Stomach (tissue), 9 donors: ENCODE data around the gene ANKLE2. TPM values are rescaled to one million over a fixed set of nuclear protein-coding genes. Genes with fewer than 3 reads are reported as not detected.

Source experiments
- DNase-seq, 2 donors: peaks; one replicate each; pipeline versions ENCODE4 v3.0.0 to v3.0.0-alpha.2; 2013 to 2019
- H3K27ac ChIP-seq, 5 donors: fragments of 200-600 bp in 4 of 5; sonication (generic) in 4 of 5; one replicate each; pipeline ENCODE4 v1.5.1; 2013 to 2019; ENCODE audit warnings: mild to moderate bottlenecking in 1 of 5, moderate library complexity in 1 of 5
- H3K27me3 ChIP-seq, 3 donors: fragments of 200-600 bp; sonication (generic); one replicate each; pipeline ENCODE4 v1.5.1; 2017 to 2019; ENCODE audit warnings: mixed run types in 1 of 3
- H3K36me3 ChIP-seq, 4 donors: fragments of 200-600 bp; sonication (generic); 1 replicate in 3 of 4; 2 replicates in 1 of 4; pipeline ENCODE4 v1.5.1; 2016 to 2019
- H3K4me1 ChIP-seq, 4 donors: fragments of 200-600 bp; sonication (generic); one replicate each; pipeline ENCODE4 v1.5.1; 2016 to 2019
- H3K4me3 ChIP-seq, 4 donors: fragments of 200-600 bp; sonication (generic) in 3 of 4; one replicate each; pipeline ENCODE4 v1.5.1; 2016 to 2019; ENCODE audit warnings: mild to moderate bottlenecking in 1 of 4
- H3K9me3 ChIP-seq, 4 donors: fragments of 200-600 bp; sonication (generic); one replicate each; pipeline ENCODE4 v1.5.1; 2016 to 2019
- EP300 ChIP-seq: sonication (generic); formaldehyde crosslinking; IDR thresholded peaks from one replicate; pipeline ENCODE4 v1.6.1; 2017; ENCODE audit warnings: antibody characterized with exemption
- POLR2A ChIP-seq, 4 donors: fragments of 450-650 bp; IDR thresholded peaks; one replicate each; pipeline ENCODE4 v1.6.1; 2016; ENCODE audit warnings: antibody characterized with exemption in 4 of 4, control low read depth in 2 of 4, mild to moderate bottlenecking in 1 of 4, moderate library complexity in 1 of 4
- POLR2AphosphoS5 ChIP-seq, 3 donors: sonication (generic); formaldehyde crosslinking; IDR thresholded peaks; one replicate each; pipeline ENCODE4 v1.6.1; 2016; ENCODE audit warnings: antibody characterized with exemption in 3 of 3
- WGBS, 5 donors: extraction: QIAGEN DNeasy Blood & Tissue Kit in 3 of 5; methylation state at CpG; one replicate each; pipeline versions ENCODE4 v1.1.5 to v1.1.7; 2013 to 2018; 5-methylcytosine and 5-hydroxymethylcytosine counted together
- intact Hi-C: fragments of 100-400 bp; cut with DNase I; formaldehyde crosslinking; loops from one replicate; pipeline ENCODE4 v1.15.1; 2023; ENCODE audit warnings: low total_unique reads
- polyA plus RNA-seq, 3 donors: library from polyadenylated mRNA; stranded (reverse); fragments of 200-250 nt; gene quantifications; one replicate each; pipeline ENCODE4 v1.2.3, GENCODE V29; 2013
- total RNA-seq, 5 donors: library from RNA; depleted of rRNA; stranded (reverse); fragments of >200 nt; gene quantifications; one replicate each; pipeline versions ENCODE4 v1.1.0 to v1.2.3, GENCODE V29; 2014 to 2016
- TF ChIP-seq, protein P1 (sequence below), 7 experiments: fragments of 450-650 bp in 4 of 7; fragments of 200-600 bp in 3 of 7; sonication (generic) in 3 of 7; IDR thresholded peaks; one replicate each; pipeline ENCODE4 v1.5.1; 2016 to 2019; ENCODE audit warnings: antibody characterized with exemption in 7 of 7, control low read depth in 2 of 7, mild to moderate bottlenecking in 1 of 7
- donor health status: healthy with polysubstance abuse.
- donor health status: Bipolar disorder and iron deficiency.
- donor health status: healthy.

Gene ANKLE2
- total and polyA plus RNA-seq, 8 donors = 8.1 to 75.9 (median 40.8) TPM

DNA sequence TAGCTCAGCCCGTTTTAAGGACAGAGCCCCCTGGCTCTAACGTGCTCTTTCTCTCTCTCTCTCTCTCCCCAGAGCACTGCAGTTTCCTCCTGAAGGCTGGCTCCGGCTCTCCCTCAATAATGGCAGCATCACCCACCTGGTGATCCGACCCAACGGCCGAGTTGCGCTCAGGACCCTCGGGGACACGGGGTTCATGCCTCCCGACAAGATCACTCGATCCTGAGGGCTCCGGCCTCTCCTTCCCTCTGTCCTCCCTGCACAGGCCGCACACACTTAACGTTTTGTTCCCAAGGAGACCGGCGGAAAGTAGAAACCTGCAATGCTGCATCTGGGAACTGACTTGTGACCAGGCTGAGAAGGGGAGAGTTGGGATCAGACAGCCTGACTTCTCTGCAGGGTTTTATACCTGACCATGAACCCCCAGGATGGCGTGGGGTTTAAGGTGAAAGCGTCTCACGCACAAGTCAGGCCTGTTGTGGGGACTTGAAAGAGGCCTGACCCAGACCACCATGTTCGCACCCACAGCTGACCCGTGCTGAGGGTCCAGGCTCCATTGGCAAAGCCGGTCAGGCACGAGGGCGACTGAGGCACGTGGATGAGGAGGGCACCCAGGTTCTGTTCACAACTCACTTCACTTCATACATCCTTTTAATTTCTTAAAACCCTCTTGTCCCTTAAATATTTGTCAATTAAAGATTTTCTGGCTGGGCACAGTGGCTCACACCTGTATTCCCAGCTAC lies 40.9 kb downstream of the ANKLE2 start:
- Histone ChIP-seq H3K27ac (no peak overlapping the region), H3K4me1 (no peaks in the 10 kb centered on the region), H3K36me3 (peaks cover 72 to 100% (median 98%) of the 10 kb centered on the region in 4 donors), H3K27me3 (no peaks in the 10 kb centered on the region), H3K9me3 (no peaks in the 10 kb centered on the region), H3K4me3 (no peak overlapping the region)
- intact Hi-C loops = no loop called here
- WGBS, 5 donors = 91 to 95% (median 94%) methylated on average over 24 to 25 of the region's 25 CpGs
- TF ChIP-seq, protein P1, sequence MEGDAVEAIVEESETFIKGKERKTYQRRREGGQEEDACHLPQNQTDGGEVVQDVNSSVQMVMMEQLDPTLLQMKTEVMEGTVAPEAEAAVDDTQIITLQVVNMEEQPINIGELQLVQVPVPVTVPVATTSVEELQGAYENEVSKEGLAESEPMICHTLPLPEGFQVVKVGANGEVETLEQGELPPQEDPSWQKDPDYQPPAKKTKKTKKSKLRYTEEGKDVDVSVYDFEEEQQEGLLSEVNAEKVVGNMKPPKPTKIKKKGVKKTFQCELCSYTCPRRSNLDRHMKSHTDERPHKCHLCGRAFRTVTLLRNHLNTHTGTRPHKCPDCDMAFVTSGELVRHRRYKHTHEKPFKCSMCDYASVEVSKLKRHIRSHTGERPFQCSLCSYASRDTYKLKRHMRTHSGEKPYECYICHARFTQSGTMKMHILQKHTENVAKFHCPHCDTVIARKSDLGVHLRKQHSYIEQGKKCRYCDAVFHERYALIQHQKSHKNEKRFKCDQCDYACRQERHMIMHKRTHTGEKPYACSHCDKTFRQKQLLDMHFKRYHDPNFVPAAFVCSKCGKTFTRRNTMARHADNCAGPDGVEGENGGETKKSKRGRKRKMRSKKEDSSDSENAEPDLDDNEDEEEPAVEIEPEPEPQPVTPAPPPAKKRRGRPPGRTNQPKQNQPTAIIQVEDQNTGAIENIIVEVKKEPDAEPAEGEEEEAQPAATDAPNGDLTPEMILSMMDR (IDR thresholded peaks at IDR 0.05) = no peak
- TF ChIP-seq EP300 = no peak
- no peak for DNase-seq

DNA sequence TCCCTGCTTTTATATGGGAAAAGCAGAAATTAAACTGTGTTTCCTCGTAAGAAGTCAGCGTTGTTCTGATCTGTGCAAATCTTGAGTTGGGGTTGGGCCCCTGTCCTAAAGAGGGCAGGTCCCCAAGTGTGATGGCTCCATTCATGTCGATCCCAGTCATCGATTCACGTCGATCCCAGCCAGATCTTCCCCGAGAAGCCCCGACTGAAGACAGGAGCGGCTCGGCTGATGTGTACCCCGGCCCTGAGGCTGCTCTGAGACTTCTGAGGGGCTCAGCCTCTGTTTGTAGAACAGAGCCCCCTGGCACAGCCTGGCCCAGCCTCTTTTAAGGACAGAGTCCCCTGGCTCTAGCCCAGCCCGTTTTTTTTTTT lies 41.7 kb downstream of the ANKLE2 start:
- Histone ChIP-seq H3K36me3 (peaks cover 69 to 100% (median 98%) of the 10 kb centered on the region in 4 donors), H3K4me1 (no peaks in the 10 kb centered on the region), H3K4me3 (no peak overlapping the region), H3K27ac (no peak overlapping the region), H3K9me3 (no peaks in the 10 kb centered on the region), H3K27me3 (no peaks in the 10 kb centered on the region)
- TF ChIP-seq POLR2A (IDR thresholded peaks at IDR 0.05) (no peak), POLR2AphosphoS5 (IDR thresholded peaks at IDR 0.05) (no peak), EP300 (no peak)
- TF ChIP-seq, protein P1 (IDR thresholded peaks at IDR 0.05) = no peak
- 88 to 93% (median 92%) methylated on average over 12 of the region's 12 CpGs for WGBS, 5 donors
- DNase-seq = no peak
- intact Hi-C loops = no loop called here

DNA sequence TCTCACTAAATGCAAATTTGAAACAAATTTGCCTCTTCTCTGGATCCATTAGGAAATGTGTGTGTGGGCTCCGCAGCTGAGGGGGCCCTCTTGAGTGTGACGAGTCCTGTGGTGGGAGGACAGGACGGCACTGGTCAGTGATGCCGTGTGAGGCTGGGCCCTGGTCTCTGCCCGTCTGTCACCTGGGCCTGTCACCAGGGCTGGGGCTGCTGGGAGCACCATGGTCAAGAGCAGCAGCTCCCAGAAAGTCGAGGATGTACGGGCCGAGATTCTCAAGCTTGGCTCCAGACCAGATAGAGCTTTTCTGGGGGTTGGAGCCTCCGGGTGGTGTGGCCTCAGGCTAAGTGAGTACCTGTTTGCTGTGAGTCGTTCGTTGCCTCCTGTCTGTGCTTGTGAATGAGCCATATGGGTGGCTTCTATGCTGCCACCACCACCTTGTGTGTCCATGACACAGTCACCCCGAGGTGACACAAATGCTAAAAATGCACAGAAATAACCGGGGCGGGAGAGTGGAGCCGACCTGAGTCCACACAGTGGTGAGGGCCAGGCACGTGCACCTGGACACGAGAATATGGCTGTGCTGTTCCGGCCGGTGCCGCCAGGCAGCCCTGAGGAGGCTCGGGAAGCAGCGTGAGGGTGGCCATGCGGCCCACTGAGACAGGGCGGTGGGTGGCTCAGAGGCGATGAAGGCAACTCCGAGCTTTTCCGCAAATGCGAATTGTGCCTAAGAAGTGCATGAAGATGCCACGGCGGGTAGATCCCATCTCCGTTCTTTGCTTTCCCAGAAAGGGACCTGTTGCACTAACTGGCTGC lies 42.3 kb downstream of the ANKLE2 start:
- Histone ChIP-seq H3K9me3 (no peaks in the 10 kb centered on the region), H3K4me3 (no peak overlapping the region)
- intact Hi-C loops = no loop called here

GRCh38 chr12:132718644-132719043 lies 43.0 kb downstream of the ANKLE2 start:
- no peak overlapping the region for H3K27ac ChIP-seq
- intact Hi-C loops = no loop called here

More for the DNA sequence above, 42.3 kb downstream of the ANKLE2 start:
- H3K27ac ChIP-seq = no peak overlapping the region
- WGBS, 5 donors = 91 to 93% (median 92%) methylated on average over 27 to 31 of the region's 31 CpGs
- peaks cover 67 to 100% (median 98%) of the 10 kb centered on the region in 4 donors for H3K36me3 ChIP-seq
- DNase-seq = no peak
- no peaks in the 10 kb centered on the region for H3K27me3 ChIP-seq
- TF ChIP-seq EP300 (no peak), POLR2AphosphoS5 (IDR thresholded peaks at IDR 0.05) (no peak)
- TF ChIP-seq, protein P1 (IDR thresholded peaks at IDR 0.05) = no peak
- no peaks in the 10 kb centered on the region for H3K4me1 ChIP-seq

More at GRCh38 chr12:132718644-132719043, 43.0 kb downstream of the ANKLE2 start:
- peaks cover 61 to 95% (median 93%) of the 10 kb centered on the region in 4 donors for H3K36me3 ChIP-seq
- no peaks in the 10 kb centered on the region for H3K9me3 ChIP-seq
- TF ChIP-seq EP300 (no peak), POLR2AphosphoS5 (IDR thresholded peaks at IDR 0.05) (no peak), POLR2A (IDR thresholded peaks at IDR 0.05) (no peak)
- TF ChIP-seq, protein P1 (IDR thresholded peaks at IDR 0.05) = no peak
- peaks cover 0 to 4% (median 0%) of the 10 kb centered on the region in 4 donors for H3K4me1 ChIP-seq
- 88 to 93% (median 91%) methylated on average over 18 to 21 of the region's 21 CpGs for WGBS, 5 donors
- H3K27me3 ChIP-seq = no peaks in the 10 kb centered on the region
- H3K4me3 ChIP-seq = no peak overlapping the region
- DNase-seq = no peak
